HFF-Myc (cell line): ENCODE data around the gene CCK.

ENCODE experiments used
- DNase-seq: peaks from one replicate; pipeline ENCODE4 v3.0.0-alpha.2; 2011; ENCODE audit warnings: low read depth; ENCODE audit errors: extremely low read depth
- H3K4me3 ChIP-seq: replicated peaks from 2 replicates; pipeline ENCODE4 v1.5.1; 2011; ENCODE audit warnings: low read depth, mild to moderate bottlenecking, control low read depth, low read length
- TF ChIP-seq, protein P1 (sequence below): IDR thresholded peaks from 2 replicates; pipeline ENCODE4 v1.5.1; 2012; ENCODE audit warnings: mild to moderate bottlenecking, low read depth, low read length, control low read depth; ENCODE audit errors: missing control alignments

The CCK gene

DNA sequence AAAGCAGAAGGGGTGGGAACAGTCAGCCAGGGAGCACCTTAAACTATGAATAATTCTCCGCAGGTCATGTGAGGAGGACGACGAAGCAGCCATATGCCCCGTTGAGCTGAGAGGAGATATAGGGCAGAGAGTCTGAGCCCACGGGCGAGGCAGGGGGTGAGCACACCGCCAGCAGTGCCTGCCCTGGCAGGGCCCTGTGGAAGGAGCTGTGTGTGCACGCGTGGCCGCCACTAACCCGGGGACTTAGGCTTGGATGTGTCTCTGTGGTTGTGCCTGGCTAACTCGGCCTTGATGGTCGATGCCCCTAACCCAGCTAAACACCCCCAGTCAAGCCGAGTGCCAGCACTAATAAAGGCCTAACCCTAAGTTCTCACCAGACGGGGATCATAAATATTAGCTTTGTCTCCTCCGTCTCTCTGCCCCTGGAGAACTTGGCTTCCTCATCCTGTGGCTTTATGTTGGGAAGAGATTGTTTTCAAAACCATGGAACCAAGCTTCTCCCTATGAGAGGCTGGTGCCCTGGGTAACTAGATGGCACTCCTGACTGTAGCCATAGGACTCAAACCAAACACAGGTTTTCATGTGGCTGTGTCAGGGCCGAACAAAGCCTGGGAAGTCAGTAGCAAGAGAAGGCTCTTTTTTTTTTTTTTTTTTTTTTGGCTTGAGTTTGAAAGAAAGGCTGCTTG is 45.4 kb downstream of the CCK start:
- no peak for DNase-seq
- TF ChIP-seq, protein P1, sequence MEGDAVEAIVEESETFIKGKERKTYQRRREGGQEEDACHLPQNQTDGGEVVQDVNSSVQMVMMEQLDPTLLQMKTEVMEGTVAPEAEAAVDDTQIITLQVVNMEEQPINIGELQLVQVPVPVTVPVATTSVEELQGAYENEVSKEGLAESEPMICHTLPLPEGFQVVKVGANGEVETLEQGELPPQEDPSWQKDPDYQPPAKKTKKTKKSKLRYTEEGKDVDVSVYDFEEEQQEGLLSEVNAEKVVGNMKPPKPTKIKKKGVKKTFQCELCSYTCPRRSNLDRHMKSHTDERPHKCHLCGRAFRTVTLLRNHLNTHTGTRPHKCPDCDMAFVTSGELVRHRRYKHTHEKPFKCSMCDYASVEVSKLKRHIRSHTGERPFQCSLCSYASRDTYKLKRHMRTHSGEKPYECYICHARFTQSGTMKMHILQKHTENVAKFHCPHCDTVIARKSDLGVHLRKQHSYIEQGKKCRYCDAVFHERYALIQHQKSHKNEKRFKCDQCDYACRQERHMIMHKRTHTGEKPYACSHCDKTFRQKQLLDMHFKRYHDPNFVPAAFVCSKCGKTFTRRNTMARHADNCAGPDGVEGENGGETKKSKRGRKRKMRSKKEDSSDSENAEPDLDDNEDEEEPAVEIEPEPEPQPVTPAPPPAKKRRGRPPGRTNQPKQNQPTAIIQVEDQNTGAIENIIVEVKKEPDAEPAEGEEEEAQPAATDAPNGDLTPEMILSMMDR: no peak
- no peak overlapping the region for H3K4me3 ChIP-seq

GRCh38 chr3:42216931-42217333 is 49.1 kb downstream of the CCK start:
- no peak overlapping the region for H3K4me3 ChIP-seq
- DNase-seq: no peak
- TF ChIP-seq, protein P1: no peak

GRCh38 chr3:42216302-42216701 is 49.7 kb downstream of the CCK start:
- no peak overlapping the region for H3K4me3 ChIP-seq
- no peak for DNase-seq
- TF ChIP-seq, protein P1: no peak

GRCh38 chr3:42214565-42215283 is 51.3 kb downstream of the CCK start:
- no peak overlapping the region for H3K4me3 ChIP-seq
- TF ChIP-seq, protein P1: no peak
- DNase-seq: no peak

- no peak overlapping the region for H3K4me3 ChIP-seq
- TF ChIP-seq, protein P1: no peak
- DNase-seq: no peak
These were observed 51.9 kb downstream of the CCK start for GRCh38 chr3:42214064-42214463.

- DNase-seq: no peak
These were observed 52.6 kb downstream of the CCK start for GRCh38 chr3:42213417-42213816.

More at GRCh38 chr3:42213417-42213816, 52.6 kb downstream of the CCK start:
- TF ChIP-seq, protein P1: no peak
- H3K4me3 ChIP-seq: no peak overlapping the region
